Skeletal muscle cell (primary cell): ENCODE measurements around the gene PXDN.
"Not testable (repeated sequence)": the region's sequence is repeated elsewhere in the genome, so short reads cannot be mapped to it uniquely, and the experiment has no call there.

Experiments
- DNase-seq: peaks from one replicate; pipeline ENCODE4 v3.0.0-alpha.2; 2010; ENCODE audit warnings: low read depth
- H3K4me3 ChIP-seq: 2 replicates; pipeline ENCODE4 v1.5.1; 2011; ENCODE audit warnings: low read depth, mild to moderate bottlenecking, control low read depth, low read length, moderate library complexity

Gene PXDN

GRCh38 chr2:1728821-1729220 is 15.5 kb downstream of the PXDN start:
- DNase-seq: no peak
- H3K4me3 ChIP-seq: no peak overlapping the region

- H3K4me3 ChIP-seq: no peak overlapping the region
- no peak for DNase-seq
Measured at GRCh38 chr2:1727796-1728474, 16.4 kb downstream of the PXDN start.

GRCh38 chr2:1727101-1727771 is 17.1 kb downstream of the PXDN start:
- DNase-seq: no peak
- H3K4me3 ChIP-seq: peak overlapping the region; percentile 15

GRCh38 chr2:1726558-1726957 is 17.8 kb downstream of the PXDN start:
- H3K4me3 ChIP-seq: peak overlapping the region; percentile 15
- no peak for DNase-seq

GRCh38 chr2:1724351-1724750 is 20.0 kb downstream of the PXDN start:
- not testable (repeated sequence) for H3K4me3 ChIP-seq, DNase-seq

DNA sequence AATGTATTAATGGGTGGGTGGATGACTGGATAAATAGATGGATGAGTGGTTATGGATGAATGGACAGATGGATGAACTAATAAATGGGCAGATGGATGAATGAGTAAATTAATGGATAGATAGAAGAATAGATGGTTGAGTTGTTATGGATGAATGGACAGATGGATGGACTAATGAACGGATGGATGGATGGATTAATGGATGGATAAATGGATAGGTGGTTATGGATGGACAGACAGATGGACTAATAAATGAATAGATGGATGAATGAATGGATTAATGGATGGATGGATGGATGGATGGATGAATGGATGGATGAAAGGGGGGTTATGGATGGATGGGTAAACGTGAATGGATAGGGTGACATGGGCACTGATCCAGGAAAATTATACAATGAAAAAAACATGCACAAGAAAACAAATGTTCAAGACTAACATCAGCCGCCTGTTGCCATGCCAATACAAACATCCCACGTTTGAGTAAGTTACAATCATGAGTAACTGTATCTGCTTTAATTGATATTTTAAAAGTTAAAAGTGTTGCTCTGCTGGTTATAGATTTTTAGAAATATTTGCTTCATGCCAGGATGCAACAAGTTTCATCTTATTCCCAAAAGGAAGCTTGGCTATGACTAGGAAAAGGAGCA is 20.8 kb downstream of the PXDN start:
- H3K4me3 ChIP-seq: no peak overlapping the region
- DNase-seq: no peak

DNA sequence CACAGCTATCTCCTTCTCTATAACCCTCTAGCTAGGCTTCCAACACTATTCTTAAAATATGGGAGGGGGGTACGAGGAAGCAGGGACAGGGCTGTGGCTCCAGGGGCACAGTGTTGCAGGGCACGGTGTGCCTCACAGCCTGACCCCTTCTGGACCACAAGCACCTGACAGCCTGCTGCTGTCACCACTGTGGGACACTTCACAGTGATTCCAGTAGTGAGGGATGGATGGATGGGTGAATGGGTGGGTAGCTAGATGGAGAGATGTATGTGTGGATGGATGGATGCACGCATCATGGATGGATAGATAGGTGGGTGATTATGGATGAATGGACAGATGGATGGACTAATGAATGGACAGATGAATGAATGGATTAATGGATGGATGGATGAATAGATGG is 21.6 kb downstream of the PXDN start:
- no peak overlapping the region for H3K4me3 ChIP-seq
- no peak for DNase-seq

DNA sequence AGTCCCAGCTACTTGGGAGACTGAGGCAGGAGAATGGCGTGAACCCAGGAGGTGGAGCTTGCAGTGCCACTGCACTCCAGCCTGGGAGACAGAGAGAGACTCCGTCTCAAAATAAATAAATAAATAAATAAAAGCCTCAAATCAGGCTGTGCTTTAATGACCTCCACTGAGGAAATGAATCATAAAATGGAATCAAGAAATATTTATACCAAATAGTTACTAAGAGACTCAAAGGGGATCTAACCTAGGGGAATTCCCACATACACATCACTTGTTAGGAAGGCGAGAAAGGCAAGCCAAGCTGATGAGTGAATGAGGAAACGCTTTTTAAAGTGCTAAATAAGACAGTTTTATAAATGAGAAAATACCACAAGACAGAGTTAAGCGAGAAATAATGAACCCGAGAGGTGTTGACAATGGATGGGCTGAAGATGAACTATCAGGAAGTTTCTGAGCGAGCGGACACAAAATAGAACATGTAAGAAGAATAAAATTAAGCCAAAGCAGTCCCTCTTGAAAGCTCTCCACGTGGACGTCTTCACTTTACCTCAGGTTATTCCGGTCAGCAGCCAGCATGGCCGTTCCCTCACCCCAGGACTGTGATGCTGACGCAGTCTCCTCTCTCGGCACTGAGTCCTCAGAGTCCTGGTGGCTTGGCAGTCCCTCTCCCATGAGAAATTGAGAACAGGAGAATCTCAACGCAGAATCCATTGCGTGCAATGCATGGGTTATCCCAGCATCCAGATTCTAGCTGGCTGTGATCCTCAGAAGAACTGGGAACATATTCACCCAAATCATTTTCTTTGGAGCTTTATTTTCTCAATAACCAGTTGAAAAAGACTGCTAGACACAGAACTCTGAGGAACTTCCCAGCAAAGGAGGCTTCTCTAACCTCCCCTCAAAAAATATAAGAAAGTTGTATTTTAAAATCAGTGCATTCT is 22.3 kb downstream of the PXDN start:
- DNase-seq: no peak
- H3K4me3 ChIP-seq: no peak overlapping the region

DNA sequence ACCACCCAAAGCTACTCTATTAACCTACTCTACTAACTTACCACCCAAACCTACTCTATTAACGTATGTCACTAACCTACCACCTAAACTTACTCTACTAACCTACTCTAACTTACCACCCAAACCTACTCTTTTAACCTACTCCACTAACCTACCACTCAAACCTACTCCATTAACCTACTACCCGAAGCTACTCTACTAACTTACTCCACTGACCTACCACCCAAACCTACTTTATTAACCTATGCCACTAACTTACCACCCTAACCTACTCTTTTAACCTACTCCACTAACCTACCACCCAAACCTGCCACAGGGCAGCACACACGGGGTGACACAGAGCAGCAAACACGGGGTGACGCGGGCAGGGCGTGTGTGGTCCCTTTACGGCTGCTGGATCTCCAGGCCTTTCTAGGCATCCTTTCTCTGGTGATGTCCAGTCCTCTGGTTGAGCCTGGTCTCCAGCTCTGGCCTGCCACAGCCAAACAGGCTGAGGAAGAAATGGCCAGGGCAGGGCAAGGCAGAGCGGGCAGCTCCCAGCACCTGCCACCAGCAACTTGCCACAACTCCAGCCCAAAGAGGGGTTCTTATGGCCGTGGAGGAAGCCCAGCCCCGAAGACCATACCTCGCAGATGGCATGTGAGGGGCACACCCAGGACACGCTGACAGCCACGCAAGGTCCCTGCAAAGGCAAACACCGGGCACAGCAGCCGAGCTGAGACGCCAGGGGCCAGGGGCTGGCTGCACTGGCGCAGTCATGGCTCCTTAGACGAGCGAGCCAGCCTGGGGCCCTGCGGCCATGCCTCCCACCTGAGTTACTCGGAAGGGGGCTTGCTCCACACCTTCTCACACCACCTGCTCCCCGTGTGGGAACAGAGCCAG is 25.7 kb downstream of the PXDN start:
- no peak for DNase-seq
- no peak overlapping the region for H3K4me3 ChIP-seq

DNA sequence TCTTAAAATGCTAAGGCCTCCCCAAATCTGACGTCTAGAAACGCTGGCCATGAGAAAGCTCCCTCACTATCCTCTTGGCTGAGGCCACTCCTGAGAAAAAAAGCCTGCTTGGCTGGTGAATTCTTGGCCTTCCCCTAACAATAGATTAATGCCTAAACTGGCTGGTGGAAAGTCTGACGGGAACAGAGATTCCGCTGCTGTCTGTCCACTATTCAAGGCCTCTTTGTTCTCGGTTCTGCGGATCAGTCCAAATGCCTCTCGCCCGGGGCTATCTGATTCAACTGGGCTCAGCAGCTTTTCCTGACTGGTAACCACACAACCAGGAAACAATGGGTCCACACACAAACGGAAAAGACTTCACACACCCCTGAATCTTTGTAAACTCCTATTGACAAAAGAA is 27.2 kb downstream of the PXDN start:
- H3K4me3 ChIP-seq: no peak overlapping the region
- DNase-seq: no peak

GRCh38 chr2:1716441-1716840 is 27.9 kb downstream of the PXDN start:
- no peak overlapping the region for H3K4me3 ChIP-seq
- DNase-seq: no peak

DNA sequence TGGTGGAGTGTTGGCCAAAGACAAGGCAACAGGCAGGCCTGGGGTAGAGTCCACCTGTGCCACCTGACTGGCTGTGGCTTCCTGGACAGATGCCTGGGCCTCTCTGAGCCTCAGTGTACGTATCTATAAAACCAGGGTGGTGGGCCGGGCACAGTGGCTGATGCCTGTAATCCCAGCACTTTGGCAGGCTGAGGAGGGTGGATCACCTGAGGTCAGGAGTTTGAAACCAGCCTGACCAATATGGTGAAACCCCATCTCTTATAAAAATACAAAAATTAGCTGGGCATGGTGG is 28.4 kb downstream of the PXDN start:
- DNase-seq, H3K4me3 ChIP-seq: not testable (repeated sequence)

- H3K4me3 ChIP-seq: no peak overlapping the region
- DNase-seq: no peak
Measured at GRCh38 chr2:1715184-1716013, 28.9 kb downstream of the PXDN start.

- no peak for DNase-seq
- H3K4me3 ChIP-seq: no peak overlapping the region
Measured at GRCh38 chr2:1714291-1715064, 29.8 kb downstream of the PXDN start.

- DNase-seq: no peak
Measured at GRCh38 chr2:1713839-1714236, 30.5 kb downstream of the PXDN start.

GRCh38 chr2:1713142-1713838 is 31.0 kb downstream of the PXDN start:
- no peak overlapping the region for H3K4me3 ChIP-seq
- no peak for DNase-seq

More at GRCh38 chr2:1713839-1714236, 30.5 kb downstream of the PXDN start:
- no peak overlapping the region for H3K4me3 ChIP-seq
